ENCODE data around the gene MT1B. TPM values are rescaled to one million over a fixed set of nuclear protein-coding genes. Genes with fewer than 3 reads are reported as not detected.

Gene MT1B
- total RNA-seq, 2 experiments from 2014 or later = not detected

- Histone ChIP-seq H2AFZ (ENCODE audit: low read length) (no peak overlapping the region), H3K9me3 (ENCODE audit: low read length) (no peaks in the 10 kb centered on the region), H3K27ac (ENCODE audit: low read depth, low read length, poor library complexity, severe bottlenecking) (no peak overlapping the region), H3K36me3 (ENCODE audit: insufficient read depth, low read length) (no peaks in the 10 kb centered on the region), H3K9me2 (ENCODE audit: insufficient read depth, low read length) (no peaks in the 10 kb centered on the region), H3K4me2 (ENCODE audit: low read length) (no peak overlapping the region), H3K4me1 (ENCODE audit: insufficient read depth, low read length, poor library complexity, severe bottlenecking) (peaks cover 9% of the 10 kb centered on the region), H4K20me1 (ENCODE audit: insufficient read depth, low read length) (no peaks in the 10 kb centered on the region), H3K4me3 (ENCODE audit: low read depth, low read length, poor library complexity, severe bottlenecking) (no peak overlapping the region), H3K79me2 (ENCODE audit: insufficient read depth, low read depth, low read length) (no peaks in the 10 kb centered on the region)
- POLR2A ChIA-PET = interaction anchor here (0.6 kb wide), 1 partner anchor 511 kb away, joined by 3 read pairs; no protein-coding TSS in a partner anchor
- CTCF ChIA-PET (ENCODE audit: unreplicated experiment) = no interaction called here
- DNase-seq (ENCODE audit: low spot score) = no peak
- TF ChIP-seq EZH2phosphoT487 (IDR thresholded peaks at IDR 0.05; ENCODE audit: borderline replicate concordance, low read depth, low read length) (no peak), CTCF (conservative IDR thresholded peaks at IDR 0.05; ENCODE audit: low read length) (no peak)
- intact Hi-C loops (cut with micrococcal nuclease; ENCODE audit: unreplicated experiment) = no loop called here
- BruUV-seq (replicated peaks) = no TSS peak
These were observed 20.5 kb upstream of the MT1B start for GRCh38 chr16:56631197-56631596.

- Histone ChIP-seq H3K79me2 (ENCODE audit: insufficient read depth, low read depth, low read length) (no peaks in the 10 kb centered on the region), H3K36me3 (ENCODE audit: insufficient read depth, low read length) (no peaks in the 10 kb centered on the region), H3K27ac (ENCODE audit: low read depth, low read length, poor library complexity, severe bottlenecking) (no peak overlapping the region), H2AFZ (ENCODE audit: low read length) (no peak overlapping the region), H3K9me3 (ENCODE audit: low read length) (no peaks in the 10 kb centered on the region), H3K9me2 (ENCODE audit: insufficient read depth, low read length) (no peaks in the 10 kb centered on the region), H3K4me2 (ENCODE audit: low read length) (no peak overlapping the region), H4K20me1 (ENCODE audit: insufficient read depth, low read length) (no peaks in the 10 kb centered on the region), H3K4me1 (ENCODE audit: insufficient read depth, low read length, poor library complexity, severe bottlenecking) (peaks cover 9% of the 10 kb centered on the region), H3K4me3 (ENCODE audit: low read depth, low read length, poor library complexity, severe bottlenecking) (no peak overlapping the region)
- CTCF ChIA-PET (ENCODE audit: unreplicated experiment) = no interaction called here
- POLR2A ChIA-PET = interaction anchor here (0.6 kb wide), 1 partner anchor 510 kb away, joined by 3 read pairs; no protein-coding TSS in a partner anchor
- BruUV-seq (replicated peaks) = no TSS peak
- intact Hi-C loops (cut with micrococcal nuclease; ENCODE audit: unreplicated experiment) = no loop called here
- TF ChIP-seq EZH2phosphoT487 (IDR thresholded peaks at IDR 0.05; ENCODE audit: borderline replicate concordance, low read depth, low read length) (no peak), CTCF (conservative IDR thresholded peaks at IDR 0.05; ENCODE audit: low read length) (no peak)
- DNase-seq (ENCODE audit: low spot score) = no peak
These were observed 19.9 kb upstream of the MT1B start for GRCh38 chr16:56631832-56632155.

GRCh38 chr16:56632156-56632847, 19.4 kb upstream of the MT1B start, which contains the start of gene MT1M:
Gene MT1M (plus strand): TSS chr16:56632659. CDS start chr16:56632732, 73 bp downstream.
- TF ChIP-seq CTCF (conservative IDR thresholded peaks at IDR 0.05; ENCODE audit: low read length) (no peak), EZH2phosphoT487 (IDR thresholded peaks at IDR 0.05; ENCODE audit: borderline replicate concordance, low read depth, low read length) (no peak)
- H3K4me3 ChIP-seq (ENCODE audit: low read depth, low read length, poor library complexity, severe bottlenecking) = no peak within 1 kb of the TSS
- H4K20me1 ChIP-seq (ENCODE audit: insufficient read depth, low read length) = no peaks in the 10 kb centered on the region
- H3K27ac ChIP-seq (ENCODE audit: low read depth, low read length, poor library complexity, severe bottlenecking) = no peak within 1 kb of the TSS
- no peak within 1 kb of the TSS for H2AFZ ChIP-seq (ENCODE audit: low read length)
- no peak for DNase-seq (ENCODE audit: low spot score)
- intact Hi-C loops (cut with micrococcal nuclease; ENCODE audit: unreplicated experiment) = no loop called here
- ChIA-PET CTCF (ENCODE audit: unreplicated experiment) (no interaction called here), POLR2A (no interaction called here)
- no peaks in the 10 kb centered on the region for H3K9me2 ChIP-seq (ENCODE audit: insufficient read depth, low read length)
- H3K79me2 ChIP-seq (ENCODE audit: insufficient read depth, low read depth, low read length) = no peaks in the 10 kb centered on the region
- H3K36me3 ChIP-seq (ENCODE audit: insufficient read depth, low read length) = no peaks in the 10 kb centered on the region
- no peaks in the 10 kb centered on the region for H3K9me3 ChIP-seq (ENCODE audit: low read length)
- H3K4me1 ChIP-seq (ENCODE audit: insufficient read depth, low read length, poor library complexity, severe bottlenecking) = peaks cover 9% of the 10 kb centered on the region
- no TSS peak for BruUV-seq (replicated peaks)
- no peak within 1 kb of the TSS for H3K4me2 ChIP-seq (ENCODE audit: low read length)

All from OCI-LY7 (cell line).